22Rv1 (cell line): ENCODE measurements around the gene PUS10.
"Not testable (repeated sequence)": the region's sequence is repeated elsewhere in the genome, so short reads cannot be mapped to it uniquely, and the experiment has no call there.

Source experiments
- CTCF ChIP-seq: fragments of 450-650 bp; IDR thresholded peaks from 2 replicates; pipeline ENCODE4 v1.5.1; 2017; ENCODE audit warnings: mild to moderate bottlenecking
- ZFX ChIP-seq: fragments of 450-650 bp; IDR thresholded peaks from 2 replicates; pipeline ENCODE4 v1.6.1; 2017; ENCODE audit warnings: antibody characterized with exemption, borderline replicate concordance

GRCh38 chr2:60932061-60932460 lies 86.0 kb downstream of the PUS10 start:
- not testable (repeated sequence) for TF ChIP-seq CTCF, ZFX
